ENCODE results near the gene LHFPL5.

- TF ChIP-seq CTCF (conservative IDR thresholded peaks at IDR 0.05 in 1 of 2, IDR thresholded peaks at IDR 0.05 in 1 of 2; ENCODE audit: extremely low read depth in 1 of 2, insufficient read depth in 1 of 2, low read depth in 1 of 2, low read length in 2 of 2), result no peak
- no peak for TF ChIP-seq EZH2 (IDR thresholded peaks at IDR 0.05; ENCODE audit: borderline replicate concordance, low read length)
Measured at GRCh38 chr6:35842381-35842780, 37.2 kb downstream of the LHFPL5 start.

Measured in mammary epithelial cell (primary cell).